Mucosa of rectum (tissue), 2 donors: Measurements from ENCODE around the gene SCAMP5.

Source experiments
- H3K27ac ChIP-seq, 2 donors: one replicate each; pipeline ENCODE4 v1.7.0; 2013; ENCODE audit warnings: inconsistent platforms in 2 of 2, low read depth in 2 of 2, low read length in 2 of 2
- H3K27me3 ChIP-seq, 2 donors: one replicate each; pipeline ENCODE4 v1.7.0; 2013; ENCODE audit warnings: low read length in 2 of 2; ENCODE audit not compliant: control insufficient read depth in 2 of 2, insufficient read depth in 2 of 2
- H3K36me3 ChIP-seq, 2 donors: one replicate each; pipeline ENCODE4 v1.7.0; 2013; ENCODE audit warnings: low read length in 2 of 2; ENCODE audit not compliant: control insufficient read depth in 2 of 2, insufficient read depth in 2 of 2
- H3K4me1 ChIP-seq, 2 donors: one replicate each; pipeline ENCODE4 v1.7.0; 2013; ENCODE audit warnings: low read length in 2 of 2, mild to moderate bottlenecking in 1 of 2; ENCODE audit not compliant: control insufficient read depth in 2 of 2, insufficient read depth in 2 of 2
- H3K4me3 ChIP-seq, 2 donors: one replicate each; pipeline ENCODE4 v1.7.0; 2013; ENCODE audit warnings: low read length in 2 of 2
- H3K9ac ChIP-seq, 2 donors: one replicate each; pipeline ENCODE4 v1.7.0; 2013; ENCODE audit warnings: low read length in 2 of 2, low read depth in 1 of 2, mild to moderate bottlenecking in 1 of 2
- H3K9me3 ChIP-seq, 2 donors: one replicate each; pipeline ENCODE4 v1.7.0; 2013; ENCODE audit warnings: low read length in 2 of 2; ENCODE audit not compliant: control insufficient read depth in 2 of 2
- donor health status: healthy.
- donor health status: Normal muscosa, but diverticular disease.

Gene SCAMP5

DNA sequence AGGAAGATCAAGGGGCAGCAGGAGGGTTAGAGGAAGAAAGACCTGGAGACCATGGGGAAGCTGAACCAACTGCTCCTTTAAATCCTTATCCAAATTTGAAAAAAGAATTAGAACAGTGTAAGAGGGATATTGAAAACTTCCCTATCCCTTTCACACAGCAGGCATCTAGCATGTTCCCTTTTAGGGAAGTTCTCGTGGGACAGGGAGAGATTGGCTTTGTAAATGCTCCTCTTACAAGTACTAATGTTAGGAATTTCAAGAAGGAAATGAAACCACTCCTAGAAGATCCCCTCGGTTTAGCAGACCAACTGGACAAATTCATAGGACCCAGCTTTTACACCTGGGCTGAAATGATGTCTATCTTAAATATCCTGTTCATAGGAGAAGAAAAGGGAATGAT, 69.5 kb downstream of the SCAMP5 start:
- Histone ChIP-seq H3K27ac (no peak overlapping the region), H3K9me3 (no peaks in the 10 kb centered on the region), H3K9ac (no peak overlapping the region), H3K36me3 (no peaks in the 10 kb centered on the region), H3K4me1 (peaks cover 0 to 6% of the 10 kb centered on the region in 2 donors), H3K27me3 (no peaks in the 10 kb centered on the region), H3K4me3 (no peak overlapping the region)

DNA sequence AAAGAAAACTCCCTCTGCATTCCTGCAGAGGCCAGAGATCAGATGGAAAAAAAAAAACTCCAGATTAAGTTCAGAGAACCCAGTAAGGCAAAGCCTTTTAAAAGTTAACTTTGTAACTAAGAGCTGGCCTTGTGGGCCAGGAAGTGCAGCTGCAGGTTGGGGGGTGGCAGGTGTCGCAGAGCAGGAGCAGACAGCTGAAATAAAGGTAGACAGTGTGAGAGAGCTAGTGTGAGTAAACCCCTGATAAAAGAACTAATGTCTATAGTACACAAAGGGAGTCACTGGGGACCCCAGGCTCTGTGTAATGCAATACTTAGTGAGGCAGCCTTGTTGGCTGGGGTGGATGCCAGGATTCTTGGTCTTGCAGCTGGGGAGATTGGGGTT, 70.1 kb downstream of the SCAMP5 start:
- peaks cover 0 to 6% of the 10 kb centered on the region in 2 donors for H3K4me1 ChIP-seq
- H3K36me3 ChIP-seq = no peaks in the 10 kb centered on the region
- no peaks in the 10 kb centered on the region for H3K9me3 ChIP-seq
- H3K27me3 ChIP-seq = no peaks in the 10 kb centered on the region
- no peak overlapping the region for H3K27ac ChIP-seq
- no peak overlapping the region for H3K9ac ChIP-seq
- no peak overlapping the region for H3K4me3 ChIP-seq

DNA sequence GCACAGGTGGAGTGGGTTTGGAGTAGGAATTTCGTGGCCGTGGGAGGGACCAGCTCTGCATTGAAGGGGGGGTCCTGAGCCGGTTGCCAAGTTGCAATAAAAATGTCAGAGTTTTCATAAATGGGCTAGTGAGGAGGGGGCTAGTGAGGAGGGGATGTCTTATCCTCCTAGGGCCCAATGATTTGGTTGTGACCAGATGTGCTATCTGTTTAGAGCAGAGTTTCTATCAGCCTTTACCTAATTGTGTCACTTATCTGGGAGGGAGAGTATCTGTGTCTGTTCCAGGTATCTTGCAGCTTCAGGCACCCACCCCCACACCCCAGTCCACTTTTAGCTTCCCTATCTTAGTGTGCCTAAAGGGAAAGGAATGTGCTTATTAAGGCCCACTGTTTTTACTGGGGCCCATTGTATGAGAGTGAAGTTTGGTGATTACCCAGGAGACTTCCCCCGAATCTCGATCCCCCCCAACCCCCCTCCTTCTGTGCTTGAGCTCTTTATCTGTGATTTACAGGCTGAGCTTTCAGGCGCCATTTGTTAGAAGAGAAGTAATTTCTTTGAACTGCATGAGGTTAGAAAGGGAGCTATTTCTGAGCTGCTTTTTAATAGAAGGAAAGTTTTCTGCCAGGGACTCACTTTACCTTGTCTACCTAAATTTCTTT, 70.6 kb downstream of the SCAMP5 start:
- H3K4me1 ChIP-seq = peaks cover 0 to 6% of the 10 kb centered on the region in 2 donors
- H3K36me3 ChIP-seq = no peaks in the 10 kb centered on the region
- no peak overlapping the region for H3K9ac ChIP-seq
- H3K9me3 ChIP-seq = no peaks in the 10 kb centered on the region
- no peak overlapping the region for H3K4me3 ChIP-seq
- no peaks in the 10 kb centered on the region for H3K27me3 ChIP-seq
- no peak overlapping the region for H3K27ac ChIP-seq

DNA sequence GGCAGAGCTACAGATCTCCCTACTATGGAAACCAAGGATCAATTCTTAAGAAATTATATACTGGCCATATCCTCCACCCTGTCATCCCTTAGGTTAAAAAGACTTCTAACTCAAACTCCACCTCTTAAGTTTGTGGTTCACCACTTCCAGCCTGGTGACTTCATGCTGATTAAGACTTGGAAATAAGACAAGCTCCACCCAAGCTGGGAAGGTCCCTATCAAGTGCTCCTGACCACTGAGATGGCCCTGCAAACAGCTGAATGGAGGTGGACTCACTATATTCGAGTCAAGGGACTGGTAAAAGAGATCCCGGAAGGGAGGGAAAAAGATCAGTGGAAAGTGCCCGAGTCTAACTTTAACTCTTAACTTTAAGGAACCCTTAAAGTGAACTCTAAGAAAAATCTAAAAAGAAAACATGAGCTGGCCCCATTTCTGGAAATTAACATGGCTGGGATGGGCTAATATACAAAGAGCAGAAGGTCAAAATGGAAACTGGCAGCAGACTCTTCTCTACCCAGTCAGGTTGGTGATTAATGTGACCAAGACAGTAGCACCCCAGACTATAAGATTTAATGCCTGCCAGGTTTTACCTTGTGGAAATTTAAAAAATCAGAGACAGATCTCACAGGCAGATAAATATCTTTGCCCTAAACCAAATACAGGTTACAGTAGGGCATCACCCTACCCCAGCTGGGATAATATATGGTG, 71.9 kb downstream of the SCAMP5 start:
- Histone ChIP-seq H3K9me3 (no peaks in the 10 kb centered on the region), H3K27ac (no peak overlapping the region), H3K9ac (no peak overlapping the region), H3K4me1 (peaks cover 0 to 6% of the 10 kb centered on the region in 2 donors), H3K36me3 (no peaks in the 10 kb centered on the region), H3K27me3 (no peaks in the 10 kb centered on the region), H3K4me3 (no peak overlapping the region)

DNA sequence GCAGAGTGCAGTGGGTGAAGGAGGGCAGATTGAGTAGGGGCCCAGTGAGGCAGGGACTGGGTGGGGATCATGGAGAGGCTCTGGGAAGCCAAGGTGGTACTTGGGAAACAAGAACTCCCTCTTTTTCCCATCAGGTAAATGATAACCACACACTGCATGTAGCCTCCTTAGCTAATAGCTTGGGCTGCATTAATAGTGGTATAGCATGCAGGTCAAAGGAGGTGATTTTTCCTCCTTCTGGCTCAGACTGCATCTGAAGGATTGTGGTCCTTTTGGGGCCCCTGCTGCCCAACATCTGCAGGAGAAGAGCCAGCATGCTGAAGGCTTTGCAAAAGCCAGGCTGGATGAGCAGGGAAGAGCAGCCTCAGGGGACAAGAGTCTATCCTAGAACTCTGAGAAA, 73.4 kb downstream of the SCAMP5 start:
- Histone ChIP-seq H3K4me1 (peaks cover 0 to 6% of the 10 kb centered on the region in 2 donors), H3K9ac (no peak overlapping the region), H3K9me3 (no peaks in the 10 kb centered on the region), H3K27ac (no peak overlapping the region), H3K4me3 (no peak overlapping the region), H3K36me3 (no peaks in the 10 kb centered on the region), H3K27me3 (no peaks in the 10 kb centered on the region)

DNA sequence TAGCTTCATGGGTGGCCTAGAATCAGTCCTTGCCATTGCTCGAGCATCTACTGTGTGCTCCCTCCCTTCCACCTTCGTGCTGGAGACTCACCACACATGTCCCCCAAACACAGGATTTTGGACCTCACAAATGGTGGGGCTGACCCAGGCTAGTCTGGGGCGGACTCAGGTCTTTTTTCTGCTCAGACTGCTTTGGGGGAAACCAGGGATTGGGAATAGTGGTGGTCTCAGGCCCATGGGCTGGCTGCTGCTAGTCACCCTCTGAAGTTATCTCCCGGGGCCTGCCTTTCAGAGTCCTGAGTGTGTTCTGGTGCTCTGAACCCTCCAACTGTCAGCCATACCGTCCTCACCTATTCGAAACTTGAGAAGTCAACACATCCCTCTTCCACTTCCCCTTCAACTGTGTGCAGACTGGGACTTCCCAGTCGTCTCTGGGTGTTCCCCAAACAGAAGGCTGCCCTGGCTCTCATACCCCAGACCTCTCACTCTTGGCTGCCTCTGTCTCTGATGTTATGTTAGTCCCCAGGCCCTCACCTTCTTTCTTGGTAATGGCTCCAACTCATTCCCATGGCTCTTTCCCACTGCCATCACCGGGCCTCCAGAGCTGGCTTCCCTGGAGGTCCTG, 74.0 kb downstream of the SCAMP5 start:
- H3K9me3 ChIP-seq = no peaks in the 10 kb centered on the region

DNA sequence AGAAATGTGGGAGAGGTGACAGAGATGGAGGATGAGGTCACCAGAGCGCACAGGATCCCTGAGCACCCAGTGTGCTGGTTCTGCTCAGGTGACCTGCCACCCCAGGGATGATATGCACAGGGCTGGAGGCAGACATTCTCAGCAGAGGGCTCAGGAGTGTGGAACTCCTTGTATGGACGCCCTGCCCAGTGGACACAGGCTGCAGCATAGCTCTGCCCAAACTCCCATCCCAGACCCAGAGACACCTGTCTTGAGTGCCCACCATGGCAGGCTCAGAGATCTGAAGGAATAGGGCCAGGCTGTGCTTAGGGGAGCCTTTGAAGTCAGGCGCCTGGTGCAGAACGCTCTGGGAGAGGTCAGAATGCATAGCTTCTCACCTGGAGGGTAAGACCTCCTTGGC, 75.3 kb downstream of the SCAMP5 start:
- Histone ChIP-seq H3K9me3 (no peaks in the 10 kb centered on the region), H3K36me3 (no peaks in the 10 kb centered on the region), H3K4me3 (no peak overlapping the region), H3K27ac (no peak overlapping the region), H3K9ac (no peak overlapping the region), H3K27me3 (no peaks in the 10 kb centered on the region), H3K4me1 (peaks cover 0 to 4% of the 10 kb centered on the region in 2 donors)

More for the DNA sequence above, 74.0 kb downstream of the SCAMP5 start:
- H3K27me3 ChIP-seq = no peaks in the 10 kb centered on the region
- peaks cover 0 to 4% of the 10 kb centered on the region in 2 donors for H3K4me1 ChIP-seq
- no peak overlapping the region for H3K4me3 ChIP-seq
- H3K36me3 ChIP-seq = no peaks in the 10 kb centered on the region
- H3K9ac ChIP-seq = no peak overlapping the region
- H3K27ac ChIP-seq = peak overlapping the region in 1 of 2 donors; percentile 38
